ENCODE measurements around the gene ELFN1. TPM values are rescaled to one million over a fixed set of nuclear protein-coding genes. Genes with fewer than 3 reads are reported as not detected.

Gene ELFN1
- total RNA-seq, 1 donor from 2014 or later = under 0.01 TPM

GRCh38 chr7:1691601-1692514 lies 21.8 kb downstream of the ELFN1 start:
- TF ChIP-seq CTCF (IDR thresholded peaks at IDR 0.05; ENCODE audit: insufficient read depth, low read length, severe bottlenecking) = no peak
- FAIRE-seq = no peak

GRCh38 chr7:1692515-1693418 lies 22.7 kb downstream of the ELFN1 start:
- DNase-seq (ENCODE audit: low read depth) (no peak), FAIRE-seq (no peak)
- H3K4me3 ChIP-seq (ENCODE audit: low read depth, low read length) = no peak overlapping the region
- H3K27me3 ChIP-seq (ENCODE audit: control insufficient read depth, insufficient read depth, low read length) = no peaks in the 10 kb centered on the region
- no peaks in the 10 kb centered on the region for H3K36me3 ChIP-seq (ENCODE audit: control insufficient read depth, insufficient read depth, low read length)
- no peak for TF ChIP-seq CTCF (IDR thresholded peaks at IDR 0.05; ENCODE audit: insufficient read depth, low read length, severe bottlenecking)

More at GRCh38 chr7:1691601-1692514, 21.8 kb downstream of the ELFN1 start:
- DNase-seq (ENCODE audit: low read depth) = no peak
- no peak overlapping the region for H3K4me3 ChIP-seq (ENCODE audit: low read depth, low read length)
- no peaks in the 10 kb centered on the region for H3K27me3 ChIP-seq (ENCODE audit: control insufficient read depth, insufficient read depth, low read length)
- H3K36me3 ChIP-seq (ENCODE audit: control insufficient read depth, insufficient read depth, low read length) = no peaks in the 10 kb centered on the region

GRCh38 chr7:1693419-1693990 lies 23.4 kb downstream of the ELFN1 start:
- no peak for FAIRE-seq
- Histone ChIP-seq H3K4me3 (ENCODE audit: low read depth, low read length) (no peak overlapping the region), H3K27me3 (ENCODE audit: control insufficient read depth, insufficient read depth, low read length) (no peaks in the 10 kb centered on the region), H3K36me3 (ENCODE audit: control insufficient read depth, insufficient read depth, low read length) (no peaks in the 10 kb centered on the region)
- no peak for TF ChIP-seq CTCF (IDR thresholded peaks at IDR 0.05; ENCODE audit: insufficient read depth, low read length, severe bottlenecking)
- DNase-seq (ENCODE audit: low read depth) = no peak

- FAIRE-seq = no peak
- no peaks in the 10 kb centered on the region for H3K27me3 ChIP-seq (ENCODE audit: control insufficient read depth, insufficient read depth, low read length)
- H3K36me3 ChIP-seq (ENCODE audit: control insufficient read depth, insufficient read depth, low read length) = no peaks in the 10 kb centered on the region
- DNase-seq (ENCODE audit: low read depth) = no peak
- no peak overlapping the region for H3K4me3 ChIP-seq (ENCODE audit: low read depth, low read length)
- TF ChIP-seq CTCF (IDR thresholded peaks at IDR 0.05; ENCODE audit: insufficient read depth, low read length, severe bottlenecking) = no peak
These were observed 24.0 kb downstream of the ELFN1 start for GRCh38 chr7:1693991-1694524.

- Histone ChIP-seq H3K36me3 (ENCODE audit: control insufficient read depth, insufficient read depth, low read length) (no peaks in the 10 kb centered on the region), H3K27me3 (ENCODE audit: control insufficient read depth, insufficient read depth, low read length) (no peaks in the 10 kb centered on the region), H3K4me3 (ENCODE audit: low read depth, low read length) (no peak overlapping the region)
- DNase-seq (ENCODE audit: low read depth) (no peak), FAIRE-seq (no peak)
- TF ChIP-seq CTCF (IDR thresholded peaks at IDR 0.05; ENCODE audit: insufficient read depth, low read length, severe bottlenecking) = no peak
These were observed 24.8 kb downstream of the ELFN1 start for GRCh38 chr7:1694611-1695511.

Data from bronchial epithelial cell (primary cell).